Endothelial cell of umbilical vein (primary cell): ENCODE data around the gene ABHD8. TPM values are rescaled to one million over a fixed set of nuclear protein-coding genes. Genes with fewer than 3 reads are reported as not detected.
A peak's percentile ranks its signal among the peaks of the same experiment; 100 is the strongest.

ENCODE experiments used
- BruUV-seq: library from RNA; stranded (reverse); fragments of 400-500 nt; replicated peaks from 2 replicates; lab custom pipeline; 2021; lab: Mats Ljungman, UMichigan
- CTCF ChIA-PET: fragments of 300-600, 350-600 bp; sonication (Branson Sonifier 250); formaldehyde crosslinking; loops from one replicate; lab custom pipeline; 2021; ENCODE audit warnings: antibody characterized with exemption, inconsistent platforms; lab: Charles Lee
- POLR2A ChIA-PET: fragments of 300-600, 350-600 bp; sonication (Branson Sonifier 250); formaldehyde crosslinking; loops from one replicate; lab custom pipeline; 2021; ENCODE audit warnings: antibody characterized with exemption, inconsistent platforms; lab: Charles Lee
- DNase-seq: peaks from one replicate; pipeline ENCODE4 v3.0.0-alpha.2; 2011; ENCODE audit warnings: low read depth, low spot score
- FAIRE-seq: peaks from 2 replicates; lab custom pipeline; 2011; peaks lifted over from hg19 to GRCh38; lab: Jason Lieb, UNC
- H2AFZ ChIP-seq: 2 replicates; pipeline ENCODE4 v1.6.0; 2012; ENCODE audit warnings: low read depth, low read length, control low read depth, inconsistent platforms
- H3K27ac ChIP-seq: 2 replicates; pipeline ENCODE4 v1.5.1; 2011; ENCODE audit warnings: low read depth, mild to moderate bottlenecking, control low read depth, low read length, moderate library complexity; ENCODE audit not compliant: insufficient read depth
- H3K27me3 ChIP-seq, 2 experiments: 2 replicates each; pipeline versions ENCODE4 v1.6.0 to v1.6.1; 2011; ENCODE audit warnings: low read length in 2 of 2, mixed read lengths in 1 of 2; ENCODE audit not compliant: control insufficient read depth in 2 of 2, insufficient read depth in 2 of 2
- H3K36me3 ChIP-seq, 2 experiments: 2 replicates in 1 of 2; 3 replicates in 1 of 2; pipeline ENCODE4 v1.5.1; 2011; ENCODE audit warnings: low read length in 2 of 2, mild to moderate bottlenecking in 1 of 2, moderate library complexity in 1 of 2; ENCODE audit not compliant: control insufficient read depth in 2 of 2, insufficient read depth in 2 of 2; ENCODE audit errors: extremely low read depth in 1 of 2
- H3K4me1 ChIP-seq: 3 replicates; pipeline ENCODE4 v1.5.1; 2011; ENCODE audit warnings: mild to moderate bottlenecking, low read length; ENCODE audit not compliant: control insufficient read depth, insufficient read depth; ENCODE audit errors: extremely low read depth
- H3K4me2 ChIP-seq: 2 replicates; pipeline ENCODE4 v1.6.1; 2011; ENCODE audit warnings: low read length, control low read depth, mixed read lengths; ENCODE audit not compliant: insufficient read depth
- H3K4me3 ChIP-seq, 3 experiments: fragments of 200-600 bp in 1 of 3; sonication (generic), shearing (Covaris generic) in 1 of 3; replicated peaks in 1 of 3; 2 replicates each; pipeline ENCODE4 v1.5.1; 2011 to 2016; ENCODE audit warnings: control low read depth in 3 of 3, low read length in 3 of 3, mild to moderate bottlenecking in 2 of 3, inconsistent platforms in 1 of 3, low read depth in 1 of 3, moderate library complexity in 1 of 3; ENCODE audit not compliant: insufficient read depth in 1 of 3
- H3K79me2 ChIP-seq: 2 replicates; pipeline ENCODE4 v1.6.0; 2012; ENCODE audit warnings: low read length, inconsistent platforms; ENCODE audit not compliant: control insufficient read depth, insufficient read depth
- H3K9ac ChIP-seq: replicated peaks from 2 replicates; pipeline ENCODE3; 2011; ENCODE audit warnings: low read length, control low read depth; ENCODE audit not compliant: insufficient read depth; ENCODE audit errors: extremely low read depth
- H3K9me1 ChIP-seq: replicated peaks from 3 replicates; pipeline ENCODE4 v1.6.0; 2011; ENCODE audit warnings: mild to moderate bottlenecking, low read length; ENCODE audit not compliant: control insufficient read depth, insufficient read depth; ENCODE audit errors: extremely low read depth
- H3K9me3 ChIP-seq: replicated peaks from 2 replicates; pipeline ENCODE4 v1.5.1; 2012; ENCODE audit warnings: low read length, inconsistent platforms; ENCODE audit not compliant: control insufficient read depth, insufficient read depth
- H4K20me1 ChIP-seq: replicated peaks from 2 replicates; pipeline ENCODE3; 2011; ENCODE audit warnings: mild to moderate bottlenecking, low read length; ENCODE audit not compliant: control insufficient read depth, insufficient read depth; ENCODE audit errors: extremely low read depth
- EZH2 ChIP-seq: IDR thresholded peaks from 2 replicates; pipeline ENCODE4 v1.6.1; 2012; ENCODE audit warnings: borderline replicate concordance, low read depth, mild to moderate bottlenecking, moderate library complexity, low read length, inconsistent platforms; ENCODE audit not compliant: severe bottlenecking
- FOS ChIP-seq: IDR thresholded peaks from 2 replicates; pipeline ENCODE4 v1.6.1; 2011; ENCODE audit warnings: mild to moderate bottlenecking, low read length, moderate library complexity, borderline replicate concordance; ENCODE audit not compliant: insufficient read depth
- GATA2 ChIP-seq: IDR thresholded peaks from 2 replicates; pipeline ENCODE4 v1.7.0; 2011; ENCODE audit warnings: low read depth, mild to moderate bottlenecking, moderate library complexity, mixed read lengths, low read length; ENCODE audit not compliant: insufficient read length, insufficient read depth
- JUN ChIP-seq: IDR thresholded peaks from 2 replicates; pipeline ENCODE4 v1.6.1; 2011; ENCODE audit warnings: borderline replicate concordance, low read depth; ENCODE audit not compliant: insufficient read length, insufficient read depth
- MAX ChIP-seq: IDR thresholded peaks from 2 replicates; pipeline ENCODE4 v1.6.1; 2011; ENCODE audit not compliant: insufficient read depth, insufficient read length
- MYC ChIP-seq: IDR thresholded peaks from one replicate; pipeline ENCODE4 v1.6.1; 2011; ENCODE audit warnings: mild to moderate bottlenecking, low read depth, low read length
- POLR2A ChIP-seq: IDR thresholded peaks from 2 replicates; pipeline ENCODE4 v1.6.1; 2012; ENCODE audit warnings: low read depth, mild to moderate bottlenecking, control low read depth, low read length
- POLR2AphosphoS5 ChIP-seq: IDR thresholded peaks from 2 replicates; pipeline ENCODE4 v1.6.1; 2012; ENCODE audit warnings: low read depth, mild to moderate bottlenecking, control low read depth, low read length, moderate library complexity; ENCODE audit not compliant: insufficient read depth
- dilution Hi-C: fragments of 300-500 bp; cut with MboI; formaldehyde crosslinking; loops from one replicate; pipeline ENCODE4 v1.15.0; 2019; ENCODE audit warnings: low sequenced_read_pairs; ENCODE audit not compliant: extremely low pct_ligation_motif_present
- intact Hi-C: fragments of 100-400 bp; cut with micrococcal nuclease; formaldehyde crosslinking; loops from one replicate; pipeline ENCODE4 v1.10.0; 2022
- polyA plus RNA-seq, 4 experiments: library from polyadenylated mRNA; depleted of rRNA in 3 of 4; stranded (reverse) in 3 of 4; unstranded in 1 of 4; fragments of >200 nt; gene quantifications; 2 replicates each; pipeline versions ENCODE4 v1.2.1 to v1.2.3, GENCODE V29; 2011 to 2012; ENCODE audit warnings: missing spikeins in 1 of 4
- total RNA-seq: library from RNA; stranded (reverse); gene quantifications from 2 replicates; pipeline ENCODE4 v1.2.3, GENCODE V29; 2021
- TF ChIP-seq, protein P1 (sequence below), 2 donors: IDR thresholded peaks; 1 replicate in 1 of 2; 2 replicates in 1 of 2; pipeline ENCODE4 v1.5.1; 2011; ENCODE audit warnings: low read length in 2 of 2, mild to moderate bottlenecking in 2 of 2, moderate library complexity in 2 of 2, control low read depth in 1 of 2, inconsistent platforms in 1 of 2, low read depth in 1 of 2; ENCODE audit not compliant: insufficient read depth in 1 of 2; ENCODE audit errors: extremely low read depth in 1 of 2

The ABHD8 gene
- total and polyA plus RNA-seq, 2 donors (not counting 3 experiments of a cell fraction or from before 2014, with no cell fraction given): 5.9 to 8.7 TPM

- Histone ChIP-seq H3K4me3 (peak within 1 kb of the TSS; percentile 44 to 72 (median 59)), H3K27ac (peak within 1 kb of the TSS; percentile 47), H3K9me1 (no peaks in the 10 kb centered on the region), H3K9me3 (no peaks in the 10 kb centered on the region), H3K79me2 (peaks cover 13% of the 10 kb centered on the region), H3K27me3 (no peaks in the 10 kb centered on the region), H3K9ac (peak within 1 kb of the TSS; percentile 67), H4K20me1 (no peaks in the 10 kb centered on the region), H3K36me3 (no peaks in the 10 kb centered on the region), H3K4me1 (peaks cover 17% of the 10 kb centered on the region), H3K4me2 (peak within 1 kb of the TSS; percentile 81), H2AFZ (peak within 1 kb of the TSS; percentile 88)
- DNase-seq (peak; percentile 99), FAIRE-seq (peak; percentile 98)
- intact Hi-C loops: loop anchor here (1.0 kb wide), 1 partner anchor 13 kb away; no protein-coding TSS in a partner anchor
- BruUV-seq: no TSS peak
- dilution Hi-C loops: no loop called here
- TF ChIP-seq POLR2A: peak; percentile 86
- TF ChIP-seq JUN: no peak
- peak; percentile 57 for TF ChIP-seq FOS
- TF ChIP-seq GATA2: no peak
- TF ChIP-seq, protein P1, sequence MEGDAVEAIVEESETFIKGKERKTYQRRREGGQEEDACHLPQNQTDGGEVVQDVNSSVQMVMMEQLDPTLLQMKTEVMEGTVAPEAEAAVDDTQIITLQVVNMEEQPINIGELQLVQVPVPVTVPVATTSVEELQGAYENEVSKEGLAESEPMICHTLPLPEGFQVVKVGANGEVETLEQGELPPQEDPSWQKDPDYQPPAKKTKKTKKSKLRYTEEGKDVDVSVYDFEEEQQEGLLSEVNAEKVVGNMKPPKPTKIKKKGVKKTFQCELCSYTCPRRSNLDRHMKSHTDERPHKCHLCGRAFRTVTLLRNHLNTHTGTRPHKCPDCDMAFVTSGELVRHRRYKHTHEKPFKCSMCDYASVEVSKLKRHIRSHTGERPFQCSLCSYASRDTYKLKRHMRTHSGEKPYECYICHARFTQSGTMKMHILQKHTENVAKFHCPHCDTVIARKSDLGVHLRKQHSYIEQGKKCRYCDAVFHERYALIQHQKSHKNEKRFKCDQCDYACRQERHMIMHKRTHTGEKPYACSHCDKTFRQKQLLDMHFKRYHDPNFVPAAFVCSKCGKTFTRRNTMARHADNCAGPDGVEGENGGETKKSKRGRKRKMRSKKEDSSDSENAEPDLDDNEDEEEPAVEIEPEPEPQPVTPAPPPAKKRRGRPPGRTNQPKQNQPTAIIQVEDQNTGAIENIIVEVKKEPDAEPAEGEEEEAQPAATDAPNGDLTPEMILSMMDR (IDR thresholded peaks at IDR 0.05; ENCODE audit: extremely low read depth in 1 of 2, insufficient read depth in 1 of 2, low read depth in 1 of 2, low read length in 2 of 2): peak; percentile 78 to 87
- peak; percentile 24 for TF ChIP-seq MYC
- TF ChIP-seq POLR2AphosphoS5: peak; percentile 91
- TF ChIP-seq EZH2: no peak
- TF ChIP-seq MAX: peak; percentile 35
- ChIA-PET POLR2A (interaction anchor here (0.5 to 1.1 kb wide), 4 partner anchors 13 to 128 kb away, joined by 3 to 8 read pairs (median 4); no protein-coding TSS in a partner anchor), CTCF (interaction anchor here (0.6 to 3.3 kb wide), 15 partner anchors 9 to 114 kb away, joined by 3 to 70 read pairs (median 4); partner anchors contain the start of genes ANO8 and USE1)
Observed at GRCh38 chr19:17305517-17306284, 2.5 kb upstream of the ABHD8 start, which contains the start of gene MRPL34. Gene MRPL34 (plus strand): TSS chr19:17305872. CDS start chr19:17305893, 21 bp downstream.
